Activated CD8-positive, alpha-beta T cell treated with anti-CD3 and anti-CD28 coated beads, Interleukin-2, amount 10 ng/mL, durations not matched to agents 7 days and 5 days (primary cell): ENCODE results near the gene GPR153. TPM values are rescaled to one million over a fixed set of nuclear protein-coding genes. Genes with fewer than 3 reads are reported as not detected.

Experiments used
- ATAC-seq: fragments of 150-1000 bp; cut with Tn5 transposase; one replicate; pipeline ENCODE4 v1.10.0; 2021; ENCODE audit warnings: moderate library complexity
- CTCF ChIA-PET: fragments of 350-600 bp; sonication (Branson Sonifier 250); formaldehyde crosslinking; loops from one replicate; lab custom pipeline; 2021; ENCODE audit warnings: antibody characterized with exemption; lab: Charles Lee
- POLR2A ChIA-PET: fragments of 350-600 bp; sonication (Branson Sonifier 250); formaldehyde crosslinking; loops from one replicate; lab custom pipeline; 2021; ENCODE audit warnings: antibody characterized with exemption; lab: Charles Lee
- DNase-seq: peaks from one replicate; pipeline ENCODE4 v3.0.0-alpha.2; 2020
- H3K27ac Mint-ChIP-seq: one replicate; pipeline ENCODE4 v1.8.0; 2021; ENCODE audit warnings: mild to moderate bottlenecking, mixed read lengths
- H3K27me3 Mint-ChIP-seq: one replicate; pipeline ENCODE4 v1.8.0; 2021; ENCODE audit warnings: low read depth, mixed read lengths
- H3K36me3 Mint-ChIP-seq: one replicate; pipeline ENCODE4 v1.8.0; 2021; ENCODE audit warnings: low read depth, mixed read lengths
- H3K4me1 Mint-ChIP-seq: one replicate; pipeline ENCODE4 v1.8.0; 2021; ENCODE audit warnings: low read depth, mixed read lengths
- H3K4me3 Mint-ChIP-seq: one replicate; pipeline ENCODE4 v1.8.0; 2021; ENCODE audit warnings: mild to moderate bottlenecking, mixed read lengths
- H3K9me3 Mint-ChIP-seq: one replicate; pipeline ENCODE4 v1.8.0; 2022; ENCODE audit warnings: mixed read lengths; ENCODE audit not compliant: insufficient read depth
- total RNA-seq, 2 experiments: library from RNA; stranded (reverse); gene quantifications; one replicate each; pipeline ENCODE4 v1.2.3, GENCODE V29; 2021

GPR153 gene
- total RNA-seq, 2 experiments from 2014 or later, result 0.99 to 1.0 TPM

GRCh38 chr1:6282577-6283270, 21.8 kb upstream of the GPR153 start:
- Mint-ChIP-seq H3K4me3 (no peak overlapping the region), H3K36me3 (no peaks in the 10 kb centered on the region), H3K9me3 (no peaks in the 10 kb centered on the region), H3K4me1 (no peaks in the 10 kb centered on the region), H3K27ac (no peak overlapping the region), H3K27me3 (no peaks in the 10 kb centered on the region)
- ATAC-seq (no peak), DNase-seq (no peak)
- POLR2A ChIA-PET, result no interaction called here
- CTCF ChIA-PET, result interaction anchor here (0.8 kb wide), 1 partner anchor 36 kb away, joined by 3 read pairs; no protein-coding TSS in a partner anchor

GRCh38 chr1:6281511-6282402, 20.9 kb upstream of the GPR153 start:
- Mint-ChIP-seq H3K27me3 (no peaks in the 10 kb centered on the region), H3K27ac (no peak overlapping the region), H3K4me1 (no peaks in the 10 kb centered on the region), H3K36me3 (no peaks in the 10 kb centered on the region), H3K4me3 (no peak overlapping the region), H3K9me3 (no peaks in the 10 kb centered on the region)
- CTCF ChIA-PET, result interaction anchor here (0.8 kb wide), 1 partner anchor 35 kb away, joined by 3 read pairs; no protein-coding TSS in a partner anchor
- DNase-seq (no peak), ATAC-seq (no peak)
- POLR2A ChIA-PET, result no interaction called here

GRCh38 chr1:6280761-6281451, 20.0 kb upstream of the GPR153 start:
- Mint-ChIP-seq H3K4me3 (no peak overlapping the region), H3K9me3 (no peaks in the 10 kb centered on the region), H3K27ac (no peak overlapping the region), H3K4me1 (no peaks in the 10 kb centered on the region), H3K27me3 (no peaks in the 10 kb centered on the region), H3K36me3 (no peaks in the 10 kb centered on the region)
- no peak for ATAC-seq
- CTCF ChIA-PET, result no interaction called here
- POLR2A ChIA-PET, result no interaction called here
- DNase-seq, result no peak

GRCh38 chr1:6279613-6280383, 18.9 kb upstream of the GPR153 start:
- CTCF ChIA-PET, result interaction anchor here (0.8 kb wide), 1 partner anchor 34 kb away, joined by 3 read pairs; no protein-coding TSS in a partner anchor
- POLR2A ChIA-PET, result no interaction called here
- no peaks in the 10 kb centered on the region for H3K27me3 Mint-ChIP-seq
- H3K36me3 Mint-ChIP-seq, result no peaks in the 10 kb centered on the region
- H3K9me3 Mint-ChIP-seq, result no peaks in the 10 kb centered on the region
- no peak overlapping the region for H3K4me3 Mint-ChIP-seq
- no peak for DNase-seq
- H3K4me1 Mint-ChIP-seq, result no peaks in the 10 kb centered on the region
- ATAC-seq, result no peak
- H3K27ac Mint-ChIP-seq, result no peak overlapping the region

- ChIA-PET CTCF (no interaction called here), POLR2A (no interaction called here)
- no peaks in the 10 kb centered on the region for H3K9me3 Mint-ChIP-seq
- no peaks in the 10 kb centered on the region for H3K36me3 Mint-ChIP-seq
- ATAC-seq (no peak), DNase-seq (no peak)
- H3K4me3 Mint-ChIP-seq, result no peak overlapping the region
- H3K4me1 Mint-ChIP-seq, result no peaks in the 10 kb centered on the region
- H3K27me3 Mint-ChIP-seq, result no peaks in the 10 kb centered on the region
- H3K27ac Mint-ChIP-seq, result no peak overlapping the region
Measured at GRCh38 chr1:6279066-6279465, 18.2 kb upstream of the GPR153 start.

- POLR2A ChIA-PET, result no interaction called here
- H3K27ac Mint-ChIP-seq, result no peak overlapping the region
- DNase-seq (no peak), ATAC-seq (no peak)
- no peaks in the 10 kb centered on the region for H3K4me1 Mint-ChIP-seq
- no peaks in the 10 kb centered on the region for H3K9me3 Mint-ChIP-seq
- H3K27me3 Mint-ChIP-seq, result no peaks in the 10 kb centered on the region
- H3K36me3 Mint-ChIP-seq, result no peaks in the 10 kb centered on the region
- CTCF ChIA-PET, result no interaction called here
- H3K4me3 Mint-ChIP-seq, result no peak overlapping the region
Measured at GRCh38 chr1:6278263-6278662, 17.4 kb upstream of the GPR153 start.

- H3K27me3 Mint-ChIP-seq, result no peaks in the 10 kb centered on the region
- CTCF ChIA-PET, result no interaction called here
- no peak overlapping the region for H3K27ac Mint-ChIP-seq
- DNase-seq, result no peak
- no peak for ATAC-seq
- no peak overlapping the region for H3K4me3 Mint-ChIP-seq
- H3K4me1 Mint-ChIP-seq, result no peaks in the 10 kb centered on the region
- no peaks in the 10 kb centered on the region for H3K9me3 Mint-ChIP-seq
- no peaks in the 10 kb centered on the region for H3K36me3 Mint-ChIP-seq
- POLR2A ChIA-PET, result interaction anchor here (0.8 kb wide), 1 partner anchor 33 kb away, joined by 4 read pairs; no protein-coding TSS in a partner anchor
Measured at GRCh38 chr1:6276811-6277555, 16.1 kb upstream of the GPR153 start.

GRCh38 chr1:6275826-6276782, 15.2 kb upstream of the GPR153 start:
- Mint-ChIP-seq H3K9me3 (no peaks in the 10 kb centered on the region), H3K27me3 (no peaks in the 10 kb centered on the region), H3K36me3 (no peaks in the 10 kb centered on the region), H3K4me3 (no peak overlapping the region), H3K27ac (no peak overlapping the region), H3K4me1 (no peaks in the 10 kb centered on the region)
- ATAC-seq (no peak), DNase-seq (no peak)
- ChIA-PET POLR2A (interaction anchor here (0.8 kb wide), 1 partner anchor 34 kb away, joined by 4 read pairs; no protein-coding TSS in a partner anchor), CTCF (no interaction called here)

- Mint-ChIP-seq H3K36me3 (no peaks in the 10 kb centered on the region), H3K4me3 (no peak overlapping the region), H3K27ac (no peak overlapping the region), H3K9me3 (no peaks in the 10 kb centered on the region), H3K4me1 (no peaks in the 10 kb centered on the region), H3K27me3 (no peaks in the 10 kb centered on the region)
- ChIA-PET POLR2A (no interaction called here), CTCF (no interaction called here)
- no peak for ATAC-seq
- DNase-seq, result no peak
Measured at GRCh38 chr1:6274622-6275139, 13.8 kb upstream of the GPR153 start.

GRCh38 chr1:6274102-6274501, 13.2 kb upstream of the GPR153 start:
- CTCF ChIA-PET, result no interaction called here
- ATAC-seq, result no peak
- no peaks in the 10 kb centered on the region for H3K36me3 Mint-ChIP-seq
- POLR2A ChIA-PET, result no interaction called here
- no peaks in the 10 kb centered on the region for H3K27me3 Mint-ChIP-seq
- no peak overlapping the region for H3K4me3 Mint-ChIP-seq
- DNase-seq, result no peak
- no peaks in the 10 kb centered on the region for H3K9me3 Mint-ChIP-seq
- H3K4me1 Mint-ChIP-seq, result no peaks in the 10 kb centered on the region
- no peak overlapping the region for H3K27ac Mint-ChIP-seq
